ENCODE results near the gene TALDO1.

TALDO1 gene

GRCh38 chr11:747158-748006 lies at the start of gene TALDO1:
Gene TALDO1 (plus strand): TSS chr11:747464. CDS start chr11:747482, 18 bp downstream.
- DNase-seq: peak; percentile 90

DNA sequence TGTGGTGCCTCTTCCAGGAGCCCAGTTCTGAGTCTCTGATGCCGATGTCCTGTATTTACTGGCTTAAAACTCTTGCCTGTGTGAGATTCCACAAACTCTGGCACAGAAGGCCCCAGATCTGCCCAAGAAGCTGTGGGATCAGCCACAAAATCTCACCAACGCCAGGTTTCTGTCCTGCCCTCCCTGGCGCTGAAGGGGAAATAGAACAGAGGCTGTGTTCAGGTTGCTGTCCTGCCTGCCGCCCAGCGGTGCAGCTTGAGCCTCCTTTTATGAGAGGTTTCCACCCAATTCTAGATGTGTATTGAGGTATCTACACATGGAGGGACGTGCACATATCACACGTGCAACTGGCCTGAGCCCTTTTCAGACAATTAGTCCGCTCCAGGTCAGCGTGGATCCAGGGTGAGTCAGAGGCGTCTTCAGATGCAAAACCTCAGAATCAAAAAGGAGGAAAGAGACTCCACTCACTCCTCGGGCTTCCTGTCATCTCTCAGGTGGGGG lies 49.4 kb upstream of the TALDO1 start:
- no peak for DNase-seq

GRCh38 chr11:698493-699115 lies 48.7 kb upstream of the TALDO1 start:
- DNase-seq: no peak

DNA sequence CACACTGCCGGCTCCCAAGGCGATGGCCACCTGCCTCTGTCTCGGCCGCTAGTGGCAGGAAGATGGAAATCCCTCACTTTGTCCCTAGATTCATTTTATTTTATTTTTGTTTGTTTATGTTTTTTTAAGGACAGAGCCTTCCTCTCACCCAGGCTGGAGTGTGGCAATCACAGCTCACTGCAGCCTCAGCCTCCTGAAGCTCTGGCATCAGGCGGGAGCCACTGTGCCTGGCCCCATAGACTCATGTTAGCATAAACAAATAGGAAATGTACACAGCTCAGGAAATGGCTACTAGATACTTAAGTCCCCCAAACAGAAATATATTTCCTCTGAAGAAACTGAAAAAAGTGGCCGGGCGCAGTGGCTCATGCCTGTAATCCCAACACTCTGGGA lies 48.2 kb upstream of the TALDO1 start:
- no peak for DNase-seq

DNA sequence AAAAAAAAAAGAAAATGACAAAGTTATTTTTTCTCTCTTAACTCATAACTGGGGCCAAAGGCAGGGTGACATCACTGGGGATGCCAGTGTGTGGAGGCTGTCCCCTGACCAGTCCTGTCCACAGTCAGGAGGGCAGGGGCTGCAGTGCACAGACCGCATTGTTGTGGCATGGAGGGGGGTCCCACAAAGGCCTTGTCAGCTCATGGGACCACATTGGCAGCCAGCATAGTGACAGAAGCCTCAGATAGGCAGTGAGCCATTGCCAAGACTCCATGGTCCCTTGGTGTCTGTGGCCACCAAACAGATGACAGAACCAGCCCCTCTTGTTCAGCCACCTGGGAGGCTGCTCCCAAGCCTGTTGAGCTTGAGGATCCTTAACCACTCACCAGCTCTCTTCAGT lies 47.5 kb upstream of the TALDO1 start:
- DNase-seq: no peak

DNA sequence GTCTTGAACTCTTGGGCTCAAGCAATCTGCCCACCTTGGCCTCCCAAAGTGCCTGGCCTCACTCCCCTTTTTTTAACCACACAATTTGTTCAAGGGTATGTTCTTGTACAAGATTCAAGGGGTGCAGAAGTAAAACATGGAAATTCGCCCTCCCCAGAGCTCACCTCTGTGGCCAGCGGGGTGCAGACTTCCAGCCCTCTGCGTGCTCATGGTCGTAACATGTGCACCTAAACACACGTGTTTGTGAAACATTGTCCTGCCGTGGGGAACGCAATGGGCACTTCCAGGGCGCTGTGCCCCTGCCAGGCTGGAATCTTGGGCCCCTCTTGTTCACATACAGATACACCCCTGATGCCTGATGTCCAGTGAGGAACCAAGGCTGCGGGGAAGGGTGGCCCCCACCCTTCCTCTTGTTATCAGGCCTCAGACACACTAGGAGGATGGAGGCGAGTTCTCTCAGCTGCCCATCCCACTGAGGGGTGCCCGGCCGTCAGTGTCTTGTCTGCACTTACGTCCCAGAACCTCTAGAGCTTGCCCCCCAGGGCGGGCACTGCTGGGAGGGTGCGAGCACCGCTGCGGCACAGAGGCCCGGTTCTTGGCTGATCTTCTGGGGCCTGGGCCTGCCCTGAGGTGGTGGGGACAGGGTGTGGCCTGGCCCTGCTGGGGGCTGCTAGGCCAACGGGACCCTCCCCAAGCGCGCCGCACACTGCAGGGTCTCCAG lies 45.4 kb upstream of the TALDO1 start:
- no peak for DNase-seq

- DNase-seq: no peak
Observed at GRCh38 chr11:702462-703461, 44.5 kb upstream of the TALDO1 start.

GRCh38 chr11:703506-703905 lies 43.8 kb upstream of the TALDO1 start:
- DNase-seq: no peak

DNA sequence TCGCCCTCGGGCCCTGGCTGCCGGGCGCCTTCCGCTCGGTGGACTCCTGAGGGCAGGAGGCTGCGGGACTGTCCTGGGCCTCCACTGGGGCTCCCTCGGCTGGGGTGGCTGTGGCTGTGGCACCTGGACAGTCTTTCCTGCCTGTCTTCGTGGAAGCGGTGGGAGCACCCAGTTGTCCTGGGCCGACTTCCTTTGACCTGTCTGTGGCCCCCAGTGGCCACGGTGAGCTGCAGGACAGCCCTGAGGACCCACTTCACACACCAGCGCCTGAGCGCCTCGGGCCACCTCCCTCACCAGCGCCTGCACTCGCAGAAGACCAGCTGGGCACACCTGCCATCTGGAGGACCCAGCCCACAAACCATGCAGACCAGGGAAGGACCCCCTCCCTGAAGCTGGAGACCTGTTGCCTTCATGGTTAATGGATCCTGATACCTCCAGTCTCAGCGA lies 43.0 kb upstream of the TALDO1 start:
- no peak for DNase-seq

DNA sequence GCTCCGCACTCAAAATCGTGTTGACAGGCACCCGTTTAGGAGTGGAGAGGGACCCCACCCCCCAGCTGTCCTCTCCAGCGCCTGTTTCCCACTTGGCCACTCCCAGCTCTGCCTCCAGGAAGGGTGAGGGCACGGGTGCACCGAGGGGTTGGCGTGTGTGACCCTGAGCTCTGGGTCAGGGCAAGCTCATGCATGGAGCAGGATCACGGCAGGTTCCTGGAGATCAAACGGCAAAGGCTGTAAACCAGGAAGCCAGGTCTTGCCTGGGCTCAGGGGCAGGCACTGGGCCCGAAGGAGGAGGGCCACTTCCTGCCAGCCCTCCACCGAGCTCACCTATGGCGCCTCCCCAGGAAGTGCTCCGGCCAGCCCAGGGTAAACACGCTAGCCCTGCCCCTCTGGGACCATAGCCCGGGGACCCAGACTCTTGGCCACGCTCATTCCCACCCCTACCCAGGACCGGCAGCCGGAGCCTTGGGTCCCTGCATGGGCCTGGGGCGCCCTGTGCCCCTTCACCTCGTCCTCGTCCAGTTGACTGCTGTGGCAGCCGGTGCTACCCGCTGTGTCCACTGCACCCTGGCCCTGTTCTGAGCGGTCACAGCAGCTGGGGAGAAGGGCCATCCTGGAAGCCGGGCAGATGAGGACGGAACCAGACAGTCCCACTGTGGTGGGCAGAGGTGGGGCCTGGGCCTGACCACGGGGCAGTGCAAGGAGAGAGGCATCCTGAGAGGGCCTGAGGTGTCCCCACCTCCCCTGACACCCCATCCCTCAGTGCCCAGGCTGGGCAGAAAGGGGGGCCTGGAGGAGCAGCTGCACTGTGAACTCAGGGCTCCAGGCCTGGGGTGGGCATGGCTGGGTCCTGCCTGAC lies 42.3 kb upstream of the TALDO1 start:
- no peak for DNase-seq

DNA sequence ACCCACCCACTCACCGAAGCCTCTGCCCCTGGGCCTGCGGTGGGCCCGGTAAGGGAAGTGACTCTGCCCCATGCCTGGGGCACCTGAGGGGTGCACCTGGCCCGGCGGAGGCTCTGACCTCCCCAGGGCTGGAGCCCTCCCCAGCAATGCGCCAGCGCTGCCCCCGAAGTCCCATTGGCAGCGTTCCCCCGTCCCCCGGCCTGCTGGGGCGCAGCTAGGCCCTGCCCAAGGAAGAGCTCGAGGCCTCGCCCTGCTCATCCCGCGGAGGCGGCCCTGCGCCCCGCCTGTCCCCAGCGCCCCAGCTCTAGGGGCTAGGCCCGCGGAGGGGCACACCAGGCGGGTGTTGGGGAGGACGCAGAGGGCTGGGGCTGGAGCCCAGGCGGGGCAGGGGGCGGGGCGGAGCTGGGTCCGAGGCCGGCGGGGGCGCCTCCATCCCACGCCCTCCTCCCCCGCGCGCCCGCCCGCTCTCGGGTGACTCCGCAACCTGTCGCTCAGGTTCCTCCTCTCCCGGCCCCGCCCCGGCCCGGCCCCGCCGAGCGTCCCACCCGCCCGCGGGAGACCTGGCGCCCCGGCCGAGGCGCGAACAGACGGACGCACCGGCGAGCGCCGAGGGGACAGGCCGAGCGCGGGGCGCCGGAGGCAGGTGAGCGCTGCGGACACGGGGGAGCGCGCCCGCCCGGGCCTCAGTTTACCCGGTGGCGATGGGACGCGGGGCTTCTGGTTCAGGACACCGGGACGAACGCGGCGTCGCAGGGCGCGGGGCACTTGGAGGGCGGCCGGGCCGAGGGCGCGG lies 41.4 kb upstream of the TALDO1 start, which contains the start of gene EPS8L2:
Gene EPS8L2, plus strand, starts transcription at position 586 of the 793 bp plus-strand sequence. CDS start 3,177 bp downstream, outside the sequence.
- DNase-seq: no peak

DNA sequence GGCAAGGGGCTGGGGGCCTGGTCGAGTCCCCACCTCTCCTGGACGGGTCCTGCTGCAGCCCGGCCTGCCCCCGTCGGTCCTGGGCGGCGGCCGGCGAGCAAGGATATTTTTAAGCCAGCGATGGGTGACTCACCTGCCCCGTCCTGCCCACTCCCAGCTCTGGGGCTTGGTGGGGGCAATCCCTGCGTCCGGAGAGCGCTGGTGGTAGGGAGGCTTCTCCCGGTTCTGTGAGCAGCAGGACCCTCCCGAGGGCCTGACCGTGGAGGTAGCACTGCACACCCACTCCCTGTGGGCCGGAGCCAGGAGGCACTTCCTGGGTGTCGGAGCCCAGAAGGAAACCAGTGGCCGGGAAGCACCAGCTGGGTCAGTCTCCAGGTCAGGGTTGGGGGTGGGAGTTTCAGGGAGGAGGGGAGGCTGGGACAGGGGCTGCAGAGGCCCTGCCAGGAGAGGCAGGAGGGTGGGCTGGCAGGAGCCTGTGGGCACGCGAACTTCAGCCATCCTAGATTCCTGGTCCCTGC lies 40.8 kb upstream of the TALDO1 start:
- DNase-seq: no peak

- DNase-seq: no peak
Observed at GRCh38 chr11:706957-707816, 40.1 kb upstream of the TALDO1 start.

GRCh38 chr11:707817-708420 lies 39.3 kb upstream of the TALDO1 start:
- no peak for DNase-seq

GRCh38 chr11:708511-708910 lies 38.8 kb upstream of the TALDO1 start:
- DNase-seq: no peak

- no peak for DNase-seq
Observed at GRCh38 chr11:709109-709997, 37.9 kb upstream of the TALDO1 start.

- no peak for DNase-seq
Observed at GRCh38 chr11:714436-714835, 32.8 kb upstream of the TALDO1 start.
